ENCODE measurements around the gene CREB5.

GRCh38 chr7:28840592-28840995 lies 428.3 kb downstream of the CREB5 start:
- TF ChIP-seq, protein P1, sequence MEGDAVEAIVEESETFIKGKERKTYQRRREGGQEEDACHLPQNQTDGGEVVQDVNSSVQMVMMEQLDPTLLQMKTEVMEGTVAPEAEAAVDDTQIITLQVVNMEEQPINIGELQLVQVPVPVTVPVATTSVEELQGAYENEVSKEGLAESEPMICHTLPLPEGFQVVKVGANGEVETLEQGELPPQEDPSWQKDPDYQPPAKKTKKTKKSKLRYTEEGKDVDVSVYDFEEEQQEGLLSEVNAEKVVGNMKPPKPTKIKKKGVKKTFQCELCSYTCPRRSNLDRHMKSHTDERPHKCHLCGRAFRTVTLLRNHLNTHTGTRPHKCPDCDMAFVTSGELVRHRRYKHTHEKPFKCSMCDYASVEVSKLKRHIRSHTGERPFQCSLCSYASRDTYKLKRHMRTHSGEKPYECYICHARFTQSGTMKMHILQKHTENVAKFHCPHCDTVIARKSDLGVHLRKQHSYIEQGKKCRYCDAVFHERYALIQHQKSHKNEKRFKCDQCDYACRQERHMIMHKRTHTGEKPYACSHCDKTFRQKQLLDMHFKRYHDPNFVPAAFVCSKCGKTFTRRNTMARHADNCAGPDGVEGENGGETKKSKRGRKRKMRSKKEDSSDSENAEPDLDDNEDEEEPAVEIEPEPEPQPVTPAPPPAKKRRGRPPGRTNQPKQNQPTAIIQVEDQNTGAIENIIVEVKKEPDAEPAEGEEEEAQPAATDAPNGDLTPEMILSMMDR (conservative IDR thresholded peaks at IDR 0.05; ENCODE audit: low read depth, low read length), result peak; percentile 64
- TF ChIP-seq EZH2 (IDR thresholded peaks at IDR 0.05; ENCODE audit: low read length, unreplicated experiment) (no peak), EZH2phosphoT487 (IDR thresholded peaks at IDR 0.05; ENCODE audit: borderline replicate concordance, low read length) (no peak)

Data from PC-3 (cell line).